H1 (cell line): ENCODE results near the gene USP10. TPM values are rescaled to one million over a fixed set of nuclear protein-coding genes. Genes with fewer than 3 reads are reported as not detected.

Source experiments
- SUZ12 ChIP-seq: fragments of 200-600 bp; sonication (generic); IDR thresholded peaks from 2 replicates; pipeline ENCODE4 v1.6.1; 2012; ENCODE audit warnings: mild to moderate bottlenecking, inconsistent platforms, low read length, moderate library complexity, mixed read lengths
- polyA plus RNA-seq, 7 experiments: library from polyadenylated mRNA; depleted of rRNA in 3 of 7; stranded (reverse) in 5 of 7; unstranded in 2 of 7; fragments of >200 nt in 5 of 7; fragments of 200-250 nt in 2 of 7; gene quantifications; 1 replicate in 5 of 7; 2 replicates in 1 of 7; 4 replicates in 1 of 7; pipeline versions ENCODE4 v1.2.1 to v1.2.3, GENCODE V29; 2011 to 2013; ENCODE audit warnings: missing spikeins in 2 of 7, mixed read lengths in 2 of 7
- total RNA-seq: library from RNA; stranded (reverse); fragmentation: NEBNext Ultra II Directional; extraction: Animal tissue kit (Norgen Biotek cat#: 25700); gene quantifications from 2 replicates; pipeline ENCODE4 v1.2.1, GENCODE V29; 2021

The USP10 gene
- total and polyA plus RNA-seq, 2 of the 8 experiments (the other 6 are each of a cell fraction or from before 2014, with no cell fraction given), result 171 to 195 TPM

GRCh38 chr16:84794626-84795025, 94.8 kb downstream of the USP10 start (continued):
- TF ChIP-seq SUZ12, result no peak
- TF ChIP-seq, all 59 proteins: peak for 0
